Stimulated activated CD4-positive, alpha-beta T cell treated with anti-CD3 and anti-CD28 coated beads, Interleukin-4, amount 100 ng/mL, for 1 hour (primary cell): Measurements from ENCODE around the gene GSK3B.
"Not testable (repeated sequence)": the region's sequence is repeated elsewhere in the genome, so short reads cannot be mapped to it uniquely, and the experiment has no call there.

Experiments
- DNase-seq: peaks from one replicate; pipeline ENCODE4 v3.0.0-alpha.2; 2020

The GSK3B gene

GRCh38 chr3:119990888-119991287 lies 103.4 kb downstream of the GSK3B start:
- no peak for DNase-seq

DNA sequence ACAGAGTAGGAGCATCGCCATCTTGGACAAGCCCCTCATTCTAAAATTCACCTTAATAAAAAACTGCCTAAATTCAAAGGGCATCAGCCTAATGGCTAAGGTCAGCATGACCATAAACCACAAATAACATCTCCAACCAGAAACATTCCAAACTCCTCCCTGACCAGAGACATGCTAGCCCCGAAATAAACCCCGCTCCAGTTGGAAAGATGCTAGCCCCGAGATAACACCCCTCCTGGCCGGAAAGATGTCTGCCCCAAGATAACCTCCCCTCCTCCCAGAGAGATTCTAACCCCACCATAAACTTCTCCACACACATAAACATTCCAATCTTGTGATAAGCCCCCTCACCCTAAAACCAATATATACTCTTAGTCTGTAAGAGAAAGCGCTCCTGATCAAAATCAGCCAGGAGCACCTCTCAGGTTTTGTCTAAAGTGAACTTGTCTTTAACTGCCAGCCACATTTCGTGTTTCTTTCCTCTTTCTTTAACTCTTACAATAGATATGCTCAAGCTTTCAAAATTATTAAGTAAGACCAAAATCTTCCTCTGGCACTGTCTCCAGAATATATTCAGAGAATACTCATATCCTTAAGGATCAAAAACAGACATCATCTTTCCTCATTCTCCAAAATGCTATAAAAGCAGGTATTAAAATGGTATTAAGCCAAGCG lies 104.1 kb downstream of the GSK3B start:
- DNase-seq, result no peak

DNA sequence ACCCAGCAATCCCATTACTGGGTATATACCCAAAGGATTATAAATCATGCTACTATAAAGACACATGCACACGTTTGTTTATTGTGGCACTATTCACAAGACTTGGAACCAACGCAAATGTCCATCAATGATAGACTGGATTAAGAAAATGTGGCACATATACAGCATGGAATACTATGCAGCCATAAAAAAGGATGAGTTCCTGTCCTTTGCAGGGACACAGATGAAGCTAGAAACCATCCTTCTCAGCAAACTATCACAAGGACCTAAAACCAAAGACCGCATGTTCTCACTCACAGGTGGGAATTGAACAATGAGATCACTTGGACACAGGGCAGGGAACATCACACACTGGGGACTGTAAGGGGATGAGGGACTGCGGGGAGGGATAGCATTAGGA lies 107.4 kb downstream of the GSK3B start:
- DNase-seq, result not testable (repeated sequence)

DNA sequence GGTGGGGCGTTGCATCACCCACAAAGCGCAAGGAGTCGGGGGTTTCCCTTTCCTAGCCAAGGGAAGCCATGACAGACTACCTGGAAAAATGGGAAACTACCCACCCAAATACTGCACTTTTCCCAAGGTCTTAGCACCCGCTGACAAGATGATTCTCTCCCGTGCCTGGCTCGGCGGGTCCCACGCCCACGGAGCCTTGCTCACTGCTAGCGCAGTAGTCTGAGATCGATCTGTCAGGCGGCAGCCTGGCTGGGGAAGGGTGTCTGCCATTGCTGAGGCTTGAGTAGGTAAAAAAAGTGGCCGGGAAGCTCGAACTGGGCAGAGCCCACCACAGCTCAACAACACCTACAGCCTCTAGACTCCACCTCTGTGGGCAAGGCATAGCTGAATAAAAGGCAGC lies 112.9 kb downstream of the GSK3B start:
- DNase-seq, result no peak

DNA sequence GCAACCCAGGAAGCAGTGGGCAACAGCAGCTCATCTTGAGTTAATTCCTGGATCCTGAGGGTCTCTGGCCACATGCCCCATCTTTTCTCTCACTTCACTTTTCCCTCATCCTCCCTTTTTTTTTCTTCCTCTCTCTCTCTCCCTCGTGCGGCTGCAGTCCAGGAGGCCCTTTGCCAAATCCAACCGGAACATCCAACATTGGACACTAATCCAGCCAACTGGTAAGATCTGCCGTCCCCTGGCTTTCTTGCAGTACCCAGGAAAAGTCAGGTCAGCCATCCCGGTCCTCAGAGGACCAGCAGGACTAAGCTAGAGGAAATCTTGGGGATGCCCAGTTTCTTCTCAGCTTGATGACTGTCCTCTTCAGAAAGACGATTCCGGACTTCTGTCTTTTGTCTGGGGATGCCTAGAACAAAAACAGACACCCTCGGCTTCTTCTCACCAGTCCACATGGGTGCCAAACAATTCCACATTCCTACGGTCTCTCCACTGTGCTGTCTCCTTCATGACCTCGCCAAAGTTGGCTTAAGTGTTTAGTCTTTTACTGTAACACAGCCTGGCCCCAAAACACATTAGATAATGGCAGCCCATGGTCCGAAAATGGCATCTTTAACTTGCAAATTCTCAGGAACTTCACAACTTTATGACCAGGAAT lies 115.6 kb downstream of the GSK3B start:
- DNase-seq, result no peak

DNA sequence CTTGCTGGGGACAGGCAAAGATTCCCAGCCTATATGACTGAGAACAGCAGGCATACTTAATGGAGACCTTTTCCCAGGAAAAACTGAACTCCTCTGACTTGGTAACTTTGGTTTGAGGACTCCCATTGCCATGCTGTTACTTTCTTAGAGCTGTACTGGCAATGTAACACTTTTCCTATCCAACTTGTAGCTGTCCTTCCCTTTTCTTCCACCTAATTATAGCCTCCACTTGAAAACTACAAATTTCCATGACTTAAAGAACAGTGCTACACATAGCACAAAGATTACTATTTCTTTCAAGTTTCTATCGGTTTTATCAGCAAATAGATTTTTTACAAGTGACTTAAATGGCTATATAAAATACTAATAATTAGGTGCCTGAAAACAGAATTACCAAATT lies 116.9 kb downstream of the GSK3B start:
- no peak for DNase-seq

DNA sequence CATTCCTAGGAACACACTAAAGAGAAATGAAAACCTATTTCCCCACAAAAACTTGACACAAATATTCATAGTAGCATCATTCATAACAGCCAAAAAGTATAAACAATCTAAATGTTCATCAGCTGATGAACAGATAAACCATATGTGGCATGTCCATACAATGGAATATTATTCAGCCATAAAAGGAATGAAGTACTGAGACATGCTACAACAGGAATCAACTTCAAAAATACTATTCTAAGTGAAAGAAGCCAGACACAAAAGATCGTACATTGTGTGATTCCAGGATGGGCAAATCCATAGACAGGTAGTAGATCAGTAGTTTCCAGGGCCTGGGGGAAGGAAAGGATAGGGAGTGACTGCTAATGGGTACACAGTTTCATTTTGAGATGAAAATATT lies 118.0 kb downstream of the GSK3B start:
- DNase-seq, result no peak

- DNase-seq, result no peak
Observed at GRCh38 chr3:119974656-119975055, 119.6 kb downstream of the GSK3B start.

GRCh38 chr3:119973018-119973646 lies 121.1 kb downstream of the GSK3B start:
- no peak for DNase-seq

DNA sequence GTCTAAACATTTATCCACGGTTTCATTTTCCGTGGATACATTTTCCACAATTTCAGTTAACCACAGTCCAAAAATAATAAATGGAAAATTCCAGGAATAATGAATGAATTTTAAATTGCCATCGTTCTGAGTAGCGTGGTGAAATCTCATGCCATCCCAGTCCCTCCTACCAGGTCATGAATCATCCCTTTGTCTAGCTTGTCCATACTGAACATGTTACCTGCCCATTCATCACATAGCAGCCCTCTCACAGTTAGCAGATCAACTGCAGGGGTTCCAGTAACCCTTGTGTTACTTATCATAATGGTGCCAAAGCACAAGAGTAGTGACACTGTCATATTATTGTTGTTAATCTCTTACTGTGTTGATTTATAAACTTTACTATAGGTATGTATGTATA lies 124.5 kb downstream of the GSK3B start:
- no peak for DNase-seq

DNA sequence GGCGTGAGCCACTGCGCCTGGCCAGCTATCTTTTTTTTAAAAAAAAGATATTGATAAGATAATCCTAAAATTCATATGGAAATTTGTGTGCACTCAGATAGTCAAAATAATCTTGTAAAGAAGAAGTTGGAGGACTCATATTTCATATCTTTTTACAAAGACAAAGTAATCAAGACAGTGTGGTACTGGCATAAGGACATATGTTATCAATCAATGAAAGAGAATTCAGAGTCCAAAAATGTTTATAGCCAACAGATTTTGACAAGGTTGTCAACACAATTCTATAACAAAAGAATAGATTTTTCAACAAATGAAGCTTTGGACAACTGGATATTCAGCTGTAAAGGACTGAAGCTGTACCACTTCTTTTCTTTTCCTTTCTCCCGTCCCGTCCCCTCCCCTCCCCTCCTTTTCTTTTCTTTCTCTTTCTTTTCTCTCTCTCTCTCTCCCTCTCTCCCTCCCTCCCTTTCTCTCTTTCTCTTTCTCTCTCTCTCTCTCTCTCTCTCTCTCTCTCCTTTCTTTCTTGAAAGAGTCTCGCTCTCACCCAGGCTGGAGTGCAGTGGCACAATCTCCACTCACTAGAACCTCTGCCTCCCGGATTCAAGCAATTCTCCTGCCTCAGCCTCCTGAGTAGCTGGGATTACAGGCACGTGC lies 126.8 kb downstream of the GSK3B start:
- no peak for DNase-seq

DNA sequence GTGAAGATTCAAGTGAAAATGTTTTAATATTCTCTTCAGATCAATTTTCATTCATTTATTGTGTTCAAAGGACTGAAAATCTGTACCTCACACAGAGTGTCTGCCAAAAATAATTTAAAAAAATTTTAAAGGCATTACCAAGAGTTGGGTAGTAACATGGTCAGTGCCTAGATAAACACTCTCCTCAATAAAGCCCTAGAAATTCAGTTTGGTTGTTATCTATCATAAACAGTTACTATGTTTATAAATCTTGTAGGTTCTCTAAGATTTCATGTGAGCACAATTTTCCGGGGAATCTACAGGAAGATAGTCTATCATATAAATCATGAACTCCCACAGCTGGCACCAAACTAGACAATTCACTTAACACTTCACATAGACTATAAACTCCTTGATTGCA lies 128.6 kb downstream of the GSK3B start:
- no peak for DNase-seq

GRCh38 chr3:119964294-119964693 lies 130.0 kb downstream of the GSK3B start:
- no peak for DNase-seq

- DNase-seq, result no peak
Observed at GRCh38 chr3:119955972-119956371, 138.3 kb downstream of the GSK3B start.

DNA sequence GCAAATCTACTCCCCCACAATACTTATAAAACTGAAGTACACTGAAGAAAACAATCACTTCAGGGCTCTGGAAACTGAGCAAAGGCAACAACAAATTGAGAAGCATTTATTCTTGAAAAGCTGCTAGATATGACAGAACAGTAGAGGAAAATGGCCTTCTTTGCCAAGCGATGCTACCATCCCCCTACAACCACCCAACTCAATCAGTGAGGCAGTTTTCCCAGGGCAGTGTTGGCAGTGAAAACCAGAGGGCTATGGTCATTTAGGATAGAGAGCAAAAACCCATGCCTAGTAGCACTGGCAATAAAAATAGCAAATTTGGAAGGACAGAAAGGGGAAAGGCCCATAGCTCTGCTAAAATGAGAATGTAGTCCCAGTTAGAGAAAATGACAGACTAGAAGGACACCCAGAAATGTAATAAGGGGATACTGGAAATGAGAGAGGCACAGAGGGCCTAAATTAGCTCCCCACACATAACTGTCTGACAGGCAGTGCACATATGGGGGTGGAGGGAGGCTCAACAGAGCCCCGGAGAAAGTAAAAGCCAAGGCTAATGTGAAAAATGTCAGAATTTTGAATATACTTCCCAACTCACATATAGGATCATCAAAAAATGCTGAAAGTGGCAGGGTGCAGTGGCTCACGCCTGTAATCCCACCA lies 143.5 kb downstream of the GSK3B start:
- no peak for DNase-seq

DNA sequence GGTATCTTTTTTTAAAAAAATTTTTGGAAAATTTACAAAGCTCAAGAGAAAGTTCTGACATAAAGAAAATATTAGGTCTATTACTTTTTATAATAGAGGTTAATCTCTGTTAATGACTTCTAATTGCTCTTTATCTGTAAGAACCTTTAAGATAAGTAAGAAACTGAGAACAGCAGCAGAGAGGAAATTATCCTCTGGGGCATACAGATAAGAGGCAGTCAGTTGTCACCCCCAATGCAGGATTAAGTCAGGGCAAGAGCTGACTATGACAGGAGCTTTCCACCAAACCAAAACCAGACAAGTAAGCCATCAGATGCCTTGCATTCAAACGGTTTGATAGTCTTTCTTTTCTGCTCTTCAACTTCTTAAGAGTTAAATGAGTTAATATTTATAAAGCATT lies 149.0 kb downstream of the GSK3B start:
- no peak for DNase-seq

- DNase-seq, result no peak
Observed at GRCh38 chr3:119944091-119944490, 150.2 kb downstream of the GSK3B start.

GRCh38 chr3:119939077-119939476 lies 155.2 kb downstream of the GSK3B start:
- DNase-seq, result no peak

DNA sequence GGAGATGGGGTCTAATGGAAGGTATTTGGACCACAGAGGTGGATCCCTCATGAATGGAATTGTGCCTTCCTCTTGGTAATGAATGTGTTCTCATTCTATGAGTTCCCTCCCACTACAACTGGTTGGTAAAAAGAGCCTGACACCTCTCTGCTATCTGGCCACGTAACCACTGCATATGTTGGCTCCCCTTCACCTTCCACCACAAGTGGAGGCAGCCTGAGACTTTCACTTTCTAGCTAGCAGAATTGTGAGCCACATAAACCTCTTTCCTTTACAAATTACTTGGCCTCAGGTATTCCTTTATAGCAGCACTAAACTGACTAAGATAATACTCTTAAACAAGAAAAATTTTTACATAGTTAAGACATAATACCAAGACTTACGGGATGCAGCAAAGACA lies 157.0 kb downstream of the GSK3B start:
- no peak for DNase-seq

DNA sequence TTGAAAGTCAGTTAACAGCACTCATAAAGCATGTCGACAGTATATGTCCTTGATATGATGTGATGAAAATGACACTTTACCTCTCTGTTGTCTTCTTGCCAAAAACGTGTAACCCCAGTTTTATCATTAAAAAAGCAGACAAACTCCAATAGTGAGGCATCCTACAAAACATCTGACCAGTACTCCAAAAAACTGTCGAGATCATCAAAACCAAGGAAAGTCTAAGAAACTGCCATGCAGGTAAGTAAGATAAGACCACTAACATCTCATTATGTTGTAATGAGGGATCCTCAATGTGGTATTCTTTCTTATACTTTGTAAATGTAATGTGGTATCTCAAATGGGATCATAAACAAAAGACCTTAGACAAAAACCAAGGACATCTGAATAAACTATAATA lies 160.0 kb downstream of the GSK3B start:
- no peak for DNase-seq

- DNase-seq, result no peak
Observed at GRCh38 chr3:119933207-119933606, 161.0 kb downstream of the GSK3B start.

GRCh38 chr3:119930286-119930685 lies 164.0 kb downstream of the GSK3B start:
- DNase-seq, result no peak

- no peak for DNase-seq
Observed at GRCh38 chr3:119927190-119927589, 167.1 kb downstream of the GSK3B start.
